IPS-18a (cell line): ENCODE data around the gene MAML3.

Experiments
- H3K27ac ChIP-seq: one replicate; pipeline ENCODE4 v1.5.1; 2013; ENCODE audit warnings: low read length
- H3K27me3 ChIP-seq: one replicate; pipeline ENCODE4 v1.6.1; 2013; ENCODE audit warnings: mild to moderate bottlenecking, low read length; ENCODE audit not compliant: control insufficient read depth, insufficient read depth
- H3K36me3 ChIP-seq: one replicate; pipeline ENCODE4 v1.6.1; 2013; ENCODE audit warnings: low read depth, low read length; ENCODE audit not compliant: control insufficient read depth
- H3K4me1 ChIP-seq: one replicate; pipeline ENCODE4 v1.6.1; 2013; ENCODE audit warnings: low read depth, low read length; ENCODE audit not compliant: control insufficient read depth
- H3K4me3 ChIP-seq: one replicate; pipeline ENCODE4 v1.5.1; 2013; ENCODE audit warnings: low read length
- H3K9ac ChIP-seq: one replicate; pipeline ENCODE4 v1.6.1; 2013; ENCODE audit warnings: mild to moderate bottlenecking, low read length, moderate library complexity
- H3K9me3 ChIP-seq: one replicate; pipeline ENCODE4 v1.6.1; 2013; ENCODE audit warnings: low read depth, low read length; ENCODE audit not compliant: control insufficient read depth

MAML3 gene

DNA sequence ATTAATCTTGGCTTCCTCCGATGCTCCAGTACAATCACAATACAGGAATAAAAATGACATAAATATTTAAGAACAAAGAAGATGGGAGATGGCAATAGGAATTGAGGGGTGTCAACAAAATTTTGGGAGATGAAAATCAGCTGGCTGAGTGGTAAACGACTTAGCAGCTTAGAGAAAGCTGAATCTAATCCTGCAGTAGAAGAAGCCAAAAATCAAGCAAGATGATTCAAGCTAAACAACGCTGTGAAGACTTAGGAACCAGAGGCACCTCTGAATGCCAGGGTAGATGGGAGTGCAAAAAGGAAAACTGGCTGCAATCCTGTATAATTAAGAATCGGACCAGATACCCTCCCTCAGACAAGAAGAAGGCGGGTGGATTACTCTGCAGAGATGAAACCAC, 273.1 kb downstream of the MAML3 start:
- H3K4me1 ChIP-seq = peaks cover 1% of the 10 kb centered on the region
- H3K4me3 ChIP-seq = no peak overlapping the region
- no peak overlapping the region for H3K9ac ChIP-seq
- no peaks in the 10 kb centered on the region for H3K9me3 ChIP-seq
- no peaks in the 10 kb centered on the region for H3K36me3 ChIP-seq
- H3K27ac ChIP-seq = no peak overlapping the region
- no peaks in the 10 kb centered on the region for H3K27me3 ChIP-seq

DNA sequence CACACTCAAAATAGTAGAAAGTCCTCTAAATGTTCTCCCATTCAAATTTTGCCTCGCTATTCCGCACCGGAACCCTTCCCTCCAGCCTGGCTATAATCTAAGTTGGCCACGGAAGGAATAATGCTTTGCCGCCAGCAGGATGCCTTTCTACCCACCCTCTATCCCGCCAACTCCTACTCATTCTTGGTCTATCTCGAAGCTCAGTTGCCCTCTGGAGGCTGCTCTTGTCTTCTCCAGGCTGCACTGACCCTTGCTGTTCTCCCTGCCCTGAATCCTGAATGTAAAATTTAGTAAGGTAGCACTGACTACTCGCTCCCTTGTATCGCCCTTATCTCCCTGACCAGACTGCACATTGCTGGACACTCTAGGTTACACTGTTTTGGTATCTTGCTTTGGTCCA, 275.9 kb downstream of the MAML3 start:
- H3K27ac ChIP-seq = no peak overlapping the region
- H3K27me3 ChIP-seq = no peaks in the 10 kb centered on the region
- no peaks in the 10 kb centered on the region for H3K9me3 ChIP-seq
- H3K9ac ChIP-seq = no peak overlapping the region
- H3K4me3 ChIP-seq = no peak overlapping the region
- no peaks in the 10 kb centered on the region for H3K36me3 ChIP-seq
- peaks cover 9% of the 10 kb centered on the region for H3K4me1 ChIP-seq

DNA sequence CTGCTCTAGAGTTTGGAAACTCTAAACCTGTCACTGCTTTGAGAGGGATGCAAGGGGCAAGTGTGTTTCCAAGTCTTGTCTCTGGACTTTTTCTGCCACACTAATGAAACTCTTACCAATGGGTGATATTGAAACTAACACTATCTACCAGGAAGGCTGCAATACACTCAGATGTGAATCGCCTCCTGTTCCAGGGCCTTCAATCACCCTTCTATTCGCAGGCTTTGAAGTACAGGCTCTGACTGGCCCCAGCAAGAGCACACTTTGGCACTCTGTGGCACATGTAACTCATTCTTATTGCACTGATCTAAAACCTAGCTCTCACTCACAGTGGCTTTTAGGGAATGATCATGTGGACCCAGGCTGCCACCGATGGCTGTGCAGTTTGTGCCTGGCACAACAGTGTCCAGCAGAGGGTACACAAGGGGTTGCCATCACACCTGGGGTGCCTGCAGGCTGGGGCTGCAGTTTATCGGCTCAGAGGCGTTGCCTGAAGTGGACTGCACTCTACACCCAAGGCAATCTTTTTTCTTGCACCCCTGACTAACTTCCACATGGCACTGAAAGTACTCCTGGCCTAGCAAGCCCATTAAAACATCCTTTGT, 277.5 kb downstream of the MAML3 start:
- Histone ChIP-seq H3K27ac (no peak overlapping the region), H3K27me3 (no peaks in the 10 kb centered on the region), H3K4me3 (no peak overlapping the region), H3K9ac (no peak overlapping the region), H3K4me1 (peaks cover 11% of the 10 kb centered on the region), H3K36me3 (no peaks in the 10 kb centered on the region), H3K9me3 (no peaks in the 10 kb centered on the region)

DNA sequence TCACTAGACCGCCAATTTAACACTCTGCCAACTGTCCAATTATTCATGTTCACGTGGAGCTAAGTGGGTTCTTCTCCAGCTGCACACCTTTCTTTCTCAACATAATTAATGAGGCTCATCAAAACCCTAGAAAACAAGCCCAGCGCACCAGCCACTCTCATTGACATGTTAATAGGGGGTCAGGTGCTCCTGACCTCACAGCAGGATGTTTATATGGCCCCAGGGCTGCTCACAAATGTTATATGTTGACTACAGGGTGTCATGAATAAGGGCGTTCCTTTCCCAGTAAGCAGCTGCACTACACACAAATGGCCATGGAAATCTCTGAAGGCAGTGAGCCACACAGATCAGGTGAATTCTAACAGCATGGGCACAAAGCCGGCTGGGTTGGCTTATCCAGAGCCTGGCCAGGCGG, 278.6 kb downstream of the MAML3 start:
- H3K9me3 ChIP-seq = no peaks in the 10 kb centered on the region
- no peaks in the 10 kb centered on the region for H3K36me3 ChIP-seq

DNA sequence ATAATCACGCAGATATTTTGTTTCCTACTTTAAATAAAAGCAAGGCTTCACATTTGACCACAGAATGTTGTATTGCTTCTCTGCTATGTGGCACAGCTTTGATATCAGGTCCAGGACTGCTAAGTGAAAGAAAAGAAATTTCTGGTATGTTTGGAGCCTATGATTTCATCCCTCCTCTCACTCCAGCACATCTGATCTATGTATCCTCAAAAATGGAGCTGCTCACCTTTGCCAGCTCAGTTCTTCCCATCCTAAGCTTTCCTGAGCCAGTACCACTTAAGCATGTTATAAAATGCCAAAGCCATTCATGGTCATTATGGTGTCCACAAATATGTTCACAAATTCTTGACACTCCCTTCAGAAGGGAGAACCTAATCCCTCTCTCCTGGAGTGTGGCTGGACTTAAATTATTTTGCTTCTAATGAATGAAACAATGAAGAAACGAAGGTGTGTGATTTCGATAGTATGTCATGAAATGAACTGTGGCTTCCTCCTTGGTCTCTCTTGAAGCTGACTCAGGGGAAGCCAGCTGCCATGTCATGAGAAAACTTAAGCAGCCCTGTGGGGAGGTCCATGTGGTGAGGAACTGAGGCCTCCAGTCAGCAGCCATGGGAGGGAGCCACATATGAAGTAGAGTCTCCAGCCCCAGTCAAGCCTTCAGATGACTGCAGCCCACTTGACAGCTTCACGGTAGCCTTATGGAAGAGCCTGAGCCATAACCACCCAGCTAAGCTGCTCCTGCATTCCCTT, 280.7 kb downstream of the MAML3 start:
- no peak overlapping the region for H3K27ac ChIP-seq

More for the DNA sequence above, 278.6 kb downstream of the MAML3 start:
- Histone ChIP-seq H3K27me3 (no peaks in the 10 kb centered on the region), H3K4me3 (no peak overlapping the region), H3K4me1 (peaks cover 13% of the 10 kb centered on the region), H3K27ac (no peak overlapping the region), H3K9ac (no peak overlapping the region)

DNA sequence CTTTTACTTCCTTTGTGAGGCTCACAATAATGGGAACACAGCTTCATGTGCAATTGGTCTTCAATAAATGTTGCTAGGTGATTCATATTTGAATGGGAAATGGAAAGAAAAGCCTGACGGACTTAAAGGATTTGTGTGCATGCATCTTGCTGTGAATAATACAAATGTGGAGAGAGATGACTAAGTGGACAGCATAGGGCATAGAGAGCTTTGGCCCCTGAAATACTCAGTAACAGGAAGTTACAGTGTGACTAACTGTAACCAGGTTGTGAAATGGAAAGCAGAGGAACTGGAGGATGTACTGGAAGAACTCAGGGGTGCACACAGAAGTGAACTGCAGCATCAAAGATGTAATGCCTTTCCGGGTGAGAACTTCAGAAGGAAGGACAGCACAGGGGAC, 281.7 kb downstream of the MAML3 start:
- no peak overlapping the region for H3K27ac ChIP-seq
- H3K4me3 ChIP-seq = no peak overlapping the region

More for the DNA sequence above, 280.7 kb downstream of the MAML3 start:
- Histone ChIP-seq H3K4me3 (no peak overlapping the region), H3K4me1 (peaks cover 13% of the 10 kb centered on the region), H3K36me3 (no peaks in the 10 kb centered on the region), H3K9me3 (no peaks in the 10 kb centered on the region), H3K27me3 (no peaks in the 10 kb centered on the region), H3K9ac (no peak overlapping the region)

DNA sequence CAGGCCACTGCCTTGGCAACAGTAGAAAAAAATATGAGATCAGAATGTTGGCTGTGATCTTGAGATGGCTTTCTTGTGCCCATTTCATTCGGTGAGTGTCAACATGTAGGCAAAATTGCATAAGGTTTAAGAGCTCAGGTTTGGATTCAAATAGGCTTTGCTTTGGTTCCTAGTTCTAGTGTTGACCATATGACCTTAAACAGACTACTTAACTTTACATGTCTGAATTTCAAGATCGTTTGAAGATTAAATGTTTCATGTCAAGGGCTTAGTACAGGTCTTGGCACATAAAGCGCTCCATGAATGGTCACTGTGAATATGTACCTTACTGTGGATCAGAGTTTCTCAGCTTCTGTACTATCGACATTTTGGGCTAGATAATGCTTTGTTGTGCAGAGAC, 284.2 kb downstream of the MAML3 start:
- Histone ChIP-seq H3K27me3 (no peaks in the 10 kb centered on the region), H3K4me3 (no peak overlapping the region), H3K4me1 (peaks cover 5% of the 10 kb centered on the region), H3K9me3 (no peaks in the 10 kb centered on the region), H3K36me3 (no peaks in the 10 kb centered on the region), H3K9ac (no peak overlapping the region), H3K27ac (no peak overlapping the region)

More for the DNA sequence above, 281.7 kb downstream of the MAML3 start:
- Histone ChIP-seq H3K27me3 (no peaks in the 10 kb centered on the region), H3K36me3 (no peaks in the 10 kb centered on the region), H3K9me3 (no peaks in the 10 kb centered on the region), H3K9ac (no peak overlapping the region), H3K4me1 (peaks cover 13% of the 10 kb centered on the region)

DNA sequence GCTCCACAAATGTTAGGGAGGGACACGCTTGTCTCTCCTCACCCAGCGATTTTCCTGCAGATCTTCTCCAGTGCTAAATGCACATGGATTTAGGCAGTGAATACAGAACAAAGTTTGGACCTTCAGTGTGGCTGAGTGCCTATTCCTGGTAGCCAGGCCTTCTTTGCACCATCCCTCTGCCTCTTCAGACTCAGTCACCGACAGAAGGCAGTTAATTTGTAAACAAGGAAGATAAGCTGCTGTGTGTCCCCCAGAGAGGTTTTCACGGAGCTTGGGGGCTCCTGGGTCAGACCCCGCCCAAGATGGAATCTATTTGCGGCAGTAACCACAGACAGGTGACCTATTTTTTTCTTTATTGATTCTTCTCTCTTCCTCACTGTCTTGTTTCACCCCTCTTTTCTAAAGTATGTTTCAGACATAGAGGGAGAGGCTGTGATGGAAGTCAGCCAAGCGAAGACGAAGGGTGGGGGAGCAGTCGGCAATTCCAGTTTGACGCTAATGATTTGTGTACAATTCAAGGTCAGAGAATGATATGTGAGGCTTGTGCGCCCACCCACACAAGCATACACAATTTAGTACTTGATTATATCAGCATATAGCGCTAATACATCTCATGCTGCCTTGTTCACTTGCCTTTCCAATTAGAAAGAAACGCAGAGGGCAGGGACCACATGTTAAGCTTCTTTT, 287.6 kb downstream of the MAML3 start:
- H3K9me3 ChIP-seq = no peaks in the 10 kb centered on the region
- peaks cover 2% of the 10 kb centered on the region for H3K4me1 ChIP-seq
- H3K27me3 ChIP-seq = no peaks in the 10 kb centered on the region
- no peak overlapping the region for H3K9ac ChIP-seq
- H3K4me3 ChIP-seq = no peak overlapping the region
- no peak overlapping the region for H3K27ac ChIP-seq
- no peaks in the 10 kb centered on the region for H3K36me3 ChIP-seq

DNA sequence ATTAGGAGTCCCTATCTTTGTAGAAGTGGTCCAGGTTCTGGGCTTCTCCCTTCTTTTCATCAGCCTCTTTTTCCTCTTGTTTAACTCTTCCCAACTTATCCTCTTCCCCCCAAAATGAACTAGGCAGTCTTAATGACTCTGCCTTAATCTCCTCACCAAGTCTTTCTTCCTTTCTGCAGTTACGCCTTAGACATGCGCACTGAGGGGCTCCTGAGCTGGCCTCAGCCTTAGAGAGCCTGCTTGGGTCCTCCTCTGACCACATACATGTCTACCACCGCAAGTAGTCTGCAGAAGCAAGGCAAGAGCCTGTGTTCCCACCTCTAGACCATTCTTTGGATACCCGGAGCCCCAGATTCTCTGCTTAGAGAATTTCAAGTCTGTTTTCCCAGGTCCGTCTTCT, 288.4 kb downstream of the MAML3 start:
- H3K36me3 ChIP-seq = no peaks in the 10 kb centered on the region
- H3K4me1 ChIP-seq = no peaks in the 10 kb centered on the region
- no peaks in the 10 kb centered on the region for H3K27me3 ChIP-seq

DNA sequence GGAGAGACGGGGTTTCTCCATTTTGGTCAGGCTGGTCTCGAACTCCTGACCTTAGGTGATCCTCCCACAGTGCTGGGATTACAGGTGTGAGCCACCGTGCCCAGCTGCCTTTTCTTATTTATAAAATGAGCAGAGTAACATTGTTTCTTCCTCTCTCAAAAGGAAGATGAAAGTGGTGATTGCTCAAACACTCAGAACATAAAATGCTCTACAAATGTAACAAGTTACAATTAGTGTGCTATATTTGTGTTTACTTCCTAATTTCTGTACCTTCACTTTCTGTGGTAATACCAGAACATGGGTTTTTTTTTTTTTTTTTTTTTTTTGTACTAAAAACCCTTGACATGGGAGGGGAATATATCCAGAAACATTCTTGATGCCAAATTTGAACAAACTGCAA, 290.5 kb downstream of the MAML3 start:
- Histone ChIP-seq H3K36me3 (no peaks in the 10 kb centered on the region), H3K27me3 (no peaks in the 10 kb centered on the region), H3K4me1 (no peaks in the 10 kb centered on the region), H3K9me3 (no peaks in the 10 kb centered on the region), H3K27ac (no peak overlapping the region), H3K9ac (no peak overlapping the region), H3K4me3 (no peak overlapping the region)

More for the DNA sequence above, 288.4 kb downstream of the MAML3 start:
- Histone ChIP-seq H3K9me3 (no peaks in the 10 kb centered on the region), H3K9ac (no peak overlapping the region), H3K4me3 (no peak overlapping the region), H3K27ac (no peak overlapping the region)

DNA sequence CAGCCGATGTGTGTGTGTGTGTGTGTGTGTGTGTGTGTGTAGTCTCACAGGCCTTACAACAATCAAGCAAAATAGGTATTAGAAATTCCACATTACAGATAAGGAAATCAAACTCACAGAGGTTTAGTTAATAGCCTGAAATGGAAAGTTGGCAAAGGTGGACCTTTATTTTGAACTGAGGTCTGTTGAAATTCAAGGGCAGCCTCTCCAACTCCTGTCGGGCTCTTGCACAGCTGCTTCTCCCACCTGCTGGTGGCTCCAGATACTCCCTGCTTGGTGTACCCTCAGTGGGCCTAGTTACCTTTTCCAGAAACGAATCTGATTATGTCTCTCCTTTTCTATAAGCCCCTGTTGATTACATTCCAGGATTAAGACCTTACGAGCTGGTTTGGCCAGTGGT, 292.5 kb downstream of the MAML3 start:
- Histone ChIP-seq H3K4me1 (peaks cover 10% of the 10 kb centered on the region), H3K9me3 (no peaks in the 10 kb centered on the region), H3K9ac (no peak overlapping the region), H3K27me3 (no peaks in the 10 kb centered on the region), H3K36me3 (no peaks in the 10 kb centered on the region), H3K4me3 (no peak overlapping the region), H3K27ac (no peak overlapping the region)
